AML-193 (cell line): Measurements from ENCODE around the gene SFXN2.
"Not testable (repeated sequence)": the region's sequence is repeated elsewhere in the genome, so short reads cannot be mapped to it uniquely, and the experiment has no call there.

Experiments
- DNase-seq, 2 experiments: peaks; one replicate each; lab custom pipeline; 2025; lab: John Stamatoyannopoulos, UW

Gene SFXN2

GRCh38 chr10:102679596-102679995 lies 34.8 kb upstream of the SFXN2 start:
- no peak for DNase-seq

GRCh38 chr10:102681696-102682095 lies 32.7 kb upstream of the SFXN2 start:
- no peak for DNase-seq

- DNase-seq, result no peak
Observed at GRCh38 chr10:102682416-102682815, 32.0 kb upstream of the SFXN2 start.

- no peak for DNase-seq
Observed at GRCh38 chr10:102682981-102683380, 31.5 kb upstream of the SFXN2 start.

DNA sequence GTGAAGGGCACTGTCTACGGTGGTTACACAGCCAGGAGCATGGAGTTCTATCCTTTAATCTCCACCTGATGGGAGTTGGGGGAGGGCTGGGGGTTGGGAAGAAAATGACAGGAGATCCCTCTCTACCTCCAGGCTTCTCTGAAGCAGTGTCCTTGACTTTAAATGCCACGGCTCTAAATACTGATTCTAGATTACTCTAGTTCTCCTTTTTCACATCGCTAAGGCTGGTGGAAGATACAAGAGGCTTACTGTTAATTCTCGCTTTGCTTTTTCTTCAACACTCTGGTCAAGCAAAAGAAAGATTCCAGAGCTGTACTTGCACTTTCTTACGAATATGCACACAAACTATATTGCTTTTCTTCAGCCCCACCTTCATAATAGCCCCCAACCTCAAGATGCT lies 30.7 kb upstream of the SFXN2 start:
- no peak for DNase-seq

DNA sequence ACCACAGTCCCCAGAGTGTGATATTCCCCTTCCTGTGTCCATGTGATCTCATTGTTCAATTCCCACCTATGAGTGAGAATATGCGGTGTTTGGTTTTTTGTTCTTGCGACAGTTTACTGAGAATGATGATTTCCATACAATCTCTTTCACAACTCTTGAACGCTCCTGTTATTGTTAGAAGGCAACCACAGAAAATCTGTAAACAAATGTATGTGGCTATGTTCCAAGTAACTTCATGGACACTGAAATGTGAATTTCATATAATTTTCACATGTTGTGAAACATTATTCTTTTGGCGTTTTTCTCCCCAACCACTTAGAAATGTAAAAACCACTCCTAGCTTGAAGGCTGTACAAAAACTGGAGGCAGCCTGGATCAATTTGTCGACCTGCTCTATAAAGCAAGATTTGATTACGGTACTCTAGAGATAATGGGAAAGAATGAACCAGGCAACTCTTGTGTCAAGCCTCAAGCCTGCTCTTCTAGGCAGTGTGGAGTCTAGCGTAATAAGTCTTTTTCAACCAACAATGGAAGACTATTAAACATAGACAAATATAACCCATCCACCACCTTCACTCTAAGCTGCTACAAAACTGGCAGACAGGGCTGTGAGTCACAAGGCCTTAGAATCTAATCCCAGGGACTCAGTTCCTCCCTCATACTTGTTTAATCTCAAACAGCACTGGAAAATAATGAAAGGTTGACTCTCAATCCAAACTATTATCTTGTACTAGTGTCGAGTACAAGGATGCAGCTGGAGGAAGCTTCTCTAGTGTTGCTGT lies 23.0 kb upstream of the SFXN2 start:
- DNase-seq, result no peak

DNA sequence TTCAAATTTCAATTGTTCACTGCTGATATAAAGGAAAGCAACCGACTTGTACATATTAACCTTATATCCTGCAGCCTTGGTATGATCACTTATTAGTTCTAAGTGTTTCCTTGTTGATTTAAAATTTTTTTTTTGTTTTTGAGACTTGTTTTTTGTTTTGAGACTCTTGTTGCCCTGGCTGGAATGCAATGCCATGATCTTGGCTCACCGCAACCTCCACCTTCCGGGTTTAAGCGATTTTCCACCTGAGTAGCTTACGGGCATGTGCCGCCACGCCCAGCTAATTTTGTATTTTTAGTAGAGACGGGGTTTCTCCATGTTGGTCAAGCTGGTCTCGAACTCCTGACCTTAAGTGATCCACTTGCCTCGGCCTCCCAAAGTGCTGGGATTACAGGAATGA lies 19.0 kb upstream of the SFXN2 start:
- not testable (repeated sequence) for DNase-seq

- DNase-seq, result no peak
Observed at GRCh38 chr10:102696736-102697135, 17.7 kb upstream of the SFXN2 start.

GRCh38 chr10:102698894-102699293 lies 15.5 kb upstream of the SFXN2 start:
- no peak for DNase-seq

GRCh38 chr10:102701272-102701671 lies 13.2 kb upstream of the SFXN2 start:
- no peak for DNase-seq

GRCh38 chr10:102701796-102702195 lies 12.6 kb upstream of the SFXN2 start:
- DNase-seq, result no peak

DNA sequence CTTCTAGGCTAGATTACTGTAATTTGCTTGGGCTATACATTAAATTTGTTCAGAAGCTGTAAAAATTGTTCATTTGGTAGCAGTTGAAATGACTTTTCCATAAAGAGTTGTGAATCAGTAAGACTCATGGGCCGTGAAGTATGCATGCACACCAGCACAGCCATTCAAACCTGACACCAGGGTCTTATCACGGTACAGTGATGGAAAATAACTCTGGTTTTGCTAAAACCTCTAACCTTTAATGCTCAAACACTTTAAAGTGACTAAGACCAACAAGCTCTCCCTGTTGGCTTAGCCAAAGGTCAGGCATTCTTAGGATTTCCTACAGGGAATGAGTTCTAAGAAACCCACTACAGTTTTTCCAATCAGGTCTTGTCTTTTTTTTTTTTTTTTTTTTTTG lies 11.7 kb upstream of the SFXN2 start:
- DNase-seq, result no peak

DNA sequence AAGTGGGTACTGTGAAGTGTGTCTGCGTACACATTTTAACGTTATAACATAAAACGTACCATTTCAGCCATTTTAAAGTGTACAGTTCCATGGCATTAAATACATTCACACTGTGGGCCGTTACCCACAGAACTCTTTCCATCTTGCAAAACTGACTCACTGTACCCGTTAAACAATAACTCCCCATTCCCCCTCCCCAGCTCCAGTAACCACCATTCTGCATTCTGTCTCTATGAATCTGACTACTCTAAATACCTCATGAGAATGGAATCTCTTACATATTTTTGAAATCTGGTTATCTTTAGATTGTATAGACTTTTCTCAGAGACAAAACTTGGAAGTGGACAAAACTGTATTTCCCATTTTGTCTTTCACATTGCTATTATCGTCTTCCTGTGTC lies 9.5 kb upstream of the SFXN2 start:
- DNase-seq, result no peak

- no peak for DNase-seq
Observed at GRCh38 chr10:102705531-102705930, 8.9 kb upstream of the SFXN2 start.

DNA sequence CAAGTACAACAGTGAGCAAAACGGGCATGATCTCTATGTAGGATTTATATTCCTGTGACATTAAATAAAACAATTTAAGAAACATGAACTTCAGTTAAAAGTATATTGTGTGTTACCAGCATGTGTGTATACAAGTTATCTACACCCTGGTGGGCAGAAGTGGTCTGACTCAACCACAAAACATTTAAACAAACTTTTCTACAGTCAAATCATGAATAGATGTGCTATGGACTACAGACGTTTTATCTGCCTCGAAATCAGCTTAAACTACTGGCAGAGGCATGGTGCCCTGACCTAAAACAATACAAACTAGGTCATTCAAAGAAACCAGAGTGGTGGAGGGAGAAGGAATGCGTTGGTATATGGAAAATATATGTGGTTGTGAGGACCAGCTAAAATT lies 3.8 kb upstream of the SFXN2 start:
- DNase-seq, result no peak

- DNase-seq, result no peak
Observed at GRCh38 chr10:102712089-102712488, 2.3 kb upstream of the SFXN2 start.

GRCh38 chr10:102712843-102713538 lies 1.4 kb upstream of the SFXN2 start:
- DNase-seq, result no peak

DNA sequence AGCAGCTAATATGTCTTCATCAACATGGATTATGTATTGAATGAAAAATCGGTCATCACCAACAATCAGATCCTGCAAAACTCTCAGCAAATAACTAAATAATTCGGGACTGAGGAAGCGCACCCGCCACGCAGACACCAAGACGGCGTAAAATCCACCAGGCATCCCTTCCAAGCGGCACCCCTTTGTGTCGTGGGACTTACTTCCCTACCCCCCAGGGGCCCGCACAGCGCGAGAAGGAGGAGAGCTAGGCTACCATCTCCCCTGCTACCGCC lies 960 bp upstream of the SFXN2 start:
- no peak for DNase-seq

GRCh38 chr10:102713814-102714620 lies 419 bp upstream of the SFXN2 start, which contains the start of gene ARL3:
Gene ARL3, minus strand, starts transcription at chr10:102714397. Its CDS starts 122 bp downstream, at chr10:102714275.
- peak; percentile 95 to 97 for DNase-seq

DNA sequence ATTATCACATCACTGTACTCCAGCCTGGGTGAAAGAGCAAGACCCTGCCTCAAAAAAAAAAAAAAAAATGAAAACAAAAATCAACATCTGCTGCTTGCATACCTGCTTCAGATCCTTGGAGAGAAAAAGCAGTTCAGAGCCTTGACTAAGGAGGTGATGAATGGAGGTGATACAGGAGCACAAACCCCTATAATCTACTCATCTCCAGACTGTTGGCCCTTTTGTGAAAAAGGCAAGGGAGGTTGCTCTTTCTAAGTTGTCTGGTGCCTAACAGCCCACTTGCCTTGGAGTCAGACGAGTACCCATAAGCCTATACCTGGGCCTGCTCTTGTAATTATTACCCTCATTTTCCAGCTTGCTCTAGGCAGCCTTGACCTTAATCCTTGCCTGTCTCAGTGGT lies 1.4 kb downstream of the SFXN2 start:
- no peak for DNase-seq

GRCh38 chr10:102716900-102717565 lies 2.6 kb downstream of the SFXN2 start:
- not testable (repeated sequence) for DNase-seq

GRCh38 chr10:102718220-102718619 lies 3.8 kb downstream of the SFXN2 start:
- no peak for DNase-seq
